BLaER1 (cell line): ENCODE measurements around the gene MCUR1.
"Not testable (repeated sequence)": the region's sequence is repeated elsewhere in the genome, so short reads cannot be mapped to it uniquely, and the experiment has no call there.

Experiments
- H3K27ac ChIP-seq: shearing (Covaris generic); formaldehyde crosslinking; 2 replicates; pipeline ENCODE4 v1.8.1; 2022
- H3K27me3 ChIP-seq: shearing (Covaris generic); formaldehyde crosslinking; 2 replicates; pipeline ENCODE4 v1.8.1; 2022
- H3K36me3 ChIP-seq: shearing (Covaris generic); formaldehyde crosslinking; 2 replicates; pipeline ENCODE4 v1.8.1; 2022
- H3K4me1 ChIP-seq: shearing (Covaris generic); formaldehyde crosslinking; 2 replicates; pipeline ENCODE4 v1.8.1; 2022
- H3K4me2 ChIP-seq: shearing (Covaris generic); formaldehyde crosslinking; 2 replicates; pipeline ENCODE4 v1.8.1; 2022
- H3K4me3 ChIP-seq: shearing (Covaris generic); formaldehyde crosslinking; 2 replicates; pipeline ENCODE4 v1.8.1; 2022
- H3K9ac ChIP-seq: shearing (Covaris generic); formaldehyde crosslinking; 2 replicates; pipeline ENCODE4 v1.8.1; 2022
- H3K9me3 ChIP-seq: shearing (Covaris generic); formaldehyde crosslinking; 2 replicates; pipeline ENCODE4 v1.8.1; 2022
- H4K20me1 ChIP-seq: shearing (Covaris generic); formaldehyde crosslinking; 2 replicates; pipeline ENCODE4 v1.8.1; 2022
- Cebpa-rat ChIP-seq: shearing (Covaris generic); IDR thresholded peaks from 2 replicates; pipeline ENCODE4 v1.8.1; 2022

MCUR1 gene

GRCh38 chr6:13848522-13849150 is 34.3 kb upstream of the MCUR1 start:
- no peak overlapping the region for H3K4me2 ChIP-seq
- H3K27me3 ChIP-seq = no peaks in the 10 kb centered on the region
- TF ChIP-seq Cebpa-rat = no peak
- no peak overlapping the region for H3K9ac ChIP-seq
- no peak overlapping the region for H3K27ac ChIP-seq
- no peaks in the 10 kb centered on the region for H3K36me3 ChIP-seq
- no peaks in the 10 kb centered on the region for H4K20me1 ChIP-seq
- H3K4me1 ChIP-seq = no peaks in the 10 kb centered on the region
- no peak overlapping the region for H3K4me3 ChIP-seq
- H3K9me3 ChIP-seq = 0 out of 2 replicates have a peak, but pooled peaks cover under 1% of the 10 kb centered on the region

- Histone ChIP-seq H3K9ac (no peak overlapping the region), H3K36me3 (no peaks in the 10 kb centered on the region), H3K4me3 (no peak overlapping the region), H3K9me3 (peaks cover 5% of the 10 kb centered on the region; the same call in 1 of the 2 replicates), H3K4me2 (no peak overlapping the region), H3K4me1 (no peaks in the 10 kb centered on the region), H3K27ac (no peak overlapping the region), H3K27me3 (no peaks in the 10 kb centered on the region), H4K20me1 (no peaks in the 10 kb centered on the region)
- TF ChIP-seq Cebpa-rat = no peak
Measured at GRCh38 chr6:13847326-13848050, 33.1 kb upstream of the MCUR1 start.

GRCh38 chr6:13846841-13847240 is 32.5 kb upstream of the MCUR1 start:
- TF ChIP-seq Cebpa-rat = no peak
- Histone ChIP-seq H3K4me1 (no peaks in the 10 kb centered on the region), H3K9me3 (peaks cover 5% of the 10 kb centered on the region; the same call in 1 of the 2 replicates), H4K20me1 (no peaks in the 10 kb centered on the region), H3K36me3 (no peaks in the 10 kb centered on the region), H3K4me2 (no peak overlapping the region), H3K9ac (no peak overlapping the region), H3K4me3 (no peak overlapping the region), H3K27ac (no peak overlapping the region), H3K27me3 (no peaks in the 10 kb centered on the region)

- no peak overlapping the region for H3K4me3 ChIP-seq
- TF ChIP-seq Cebpa-rat = no peak
- H3K9me3 ChIP-seq = peaks cover 5% of the 10 kb centered on the region; the same call in 1 of the 2 replicates
- H3K4me1 ChIP-seq = no peaks in the 10 kb centered on the region
- no peak overlapping the region for H3K9ac ChIP-seq
- H3K27ac ChIP-seq = no peak overlapping the region
- H3K4me2 ChIP-seq = no peak overlapping the region
- H3K36me3 ChIP-seq = no peaks in the 10 kb centered on the region
- H4K20me1 ChIP-seq = no peaks in the 10 kb centered on the region
- no peaks in the 10 kb centered on the region for H3K27me3 ChIP-seq
Measured at GRCh38 chr6:13841936-13842335, 27.6 kb upstream of the MCUR1 start.

GRCh38 chr6:13838616-13839015 is 24.3 kb upstream of the MCUR1 start:
- Histone ChIP-seq H3K4me1 (no peaks in the 10 kb centered on the region), H3K27ac (no peak overlapping the region), H3K4me2 (no peak overlapping the region), H3K9me3 (peaks cover 4% of the 10 kb centered on the region; the same call in 1 of the 2 replicates), H3K27me3 (no peaks in the 10 kb centered on the region), H3K36me3 (no peaks in the 10 kb centered on the region), H4K20me1 (no peaks in the 10 kb centered on the region), H3K4me3 (no peak overlapping the region), H3K9ac (no peak overlapping the region)
- TF ChIP-seq Cebpa-rat = no peak

- Histone ChIP-seq H3K4me1 (0 out of 2 replicates have a peak, but pooled peaks cover 1% of the 10 kb centered on the region), H4K20me1 (no peaks in the 10 kb centered on the region), H3K36me3 (no peaks in the 10 kb centered on the region), H3K27ac (no peak overlapping the region), H3K4me3 (no peak overlapping the region), H3K9ac (no peak overlapping the region), H3K9me3 (no peaks in the 10 kb centered on the region), H3K27me3 (no peaks in the 10 kb centered on the region), H3K4me2 (no peak overlapping the region)
- TF ChIP-seq Cebpa-rat = no peak
Measured at GRCh38 chr6:13836170-13836569, 21.8 kb upstream of the MCUR1 start.

- no peak for TF ChIP-seq Cebpa-rat
- no peaks in the 10 kb centered on the region for H3K36me3 ChIP-seq
- H3K4me2 ChIP-seq = no peak overlapping the region
- no peak overlapping the region for H3K27ac ChIP-seq
- no peaks in the 10 kb centered on the region for H3K9me3 ChIP-seq
- H3K4me3 ChIP-seq = no peak overlapping the region
- no peaks in the 10 kb centered on the region for H4K20me1 ChIP-seq
- H3K27me3 ChIP-seq = no peaks in the 10 kb centered on the region
- H3K9ac ChIP-seq = no peak overlapping the region
- H3K4me1 ChIP-seq = peaks cover 13% of the 10 kb centered on the region
Measured at GRCh38 chr6:13834790-13835189, 20.4 kb upstream of the MCUR1 start.

GRCh38 chr6:13834018-13834417 is 19.7 kb upstream of the MCUR1 start:
- not testable (repeated sequence) for H4K20me1 ChIP-seq, H3K9ac ChIP-seq, H3K27ac ChIP-seq, H3K27me3 ChIP-seq, H3K36me3 ChIP-seq, H3K4me2 ChIP-seq, H3K9me3 ChIP-seq, H3K4me3 ChIP-seq
- peaks cover 13% of the 10 kb centered on the region for H3K4me1 ChIP-seq

GRCh38 chr6:13832778-13833177 is 18.4 kb upstream of the MCUR1 start:
- peaks cover 12% of the 10 kb centered on the region; the same call in 1 of the 2 replicates for H3K9me3 ChIP-seq

GRCh38 chr6:13831615-13832014 is 17.3 kb upstream of the MCUR1 start:
- Histone ChIP-seq H3K4me3 (no peak overlapping the region), H3K4me1 (peaks cover 13% of the 10 kb centered on the region), H4K20me1 (no peaks in the 10 kb centered on the region), H3K36me3 (no peaks in the 10 kb centered on the region), H3K4me2 (no peak overlapping the region), H3K9me3 (peaks cover 12% of the 10 kb centered on the region; the same call in 1 of the 2 replicates), H3K9ac (no peak overlapping the region), H3K27me3 (no peaks in the 10 kb centered on the region), H3K27ac (no peak overlapping the region)
- TF ChIP-seq Cebpa-rat = no peak

More at GRCh38 chr6:13832778-13833177, 18.4 kb upstream of the MCUR1 start:
- Histone ChIP-seq H3K9ac (no peak overlapping the region), H3K27me3 (no peaks in the 10 kb centered on the region), H3K4me3 (no peak overlapping the region), H3K4me2 (no peak overlapping the region), H3K4me1 (peaks cover 13% of the 10 kb centered on the region), H3K27ac (no peak overlapping the region), H4K20me1 (no peaks in the 10 kb centered on the region), H3K36me3 (no peaks in the 10 kb centered on the region)
- TF ChIP-seq Cebpa-rat = no peak
